Measurements from ENCODE around the gene CCBE1.

Gene CCBE1

GRCh38 chr18:59453468-59453961 is 243.7 kb downstream of the CCBE1 start:
- no peak overlapping the region for H3K4me3 ChIP-seq (ENCODE audit: low read depth, low read length)
- TF ChIP-seq, protein P1, sequence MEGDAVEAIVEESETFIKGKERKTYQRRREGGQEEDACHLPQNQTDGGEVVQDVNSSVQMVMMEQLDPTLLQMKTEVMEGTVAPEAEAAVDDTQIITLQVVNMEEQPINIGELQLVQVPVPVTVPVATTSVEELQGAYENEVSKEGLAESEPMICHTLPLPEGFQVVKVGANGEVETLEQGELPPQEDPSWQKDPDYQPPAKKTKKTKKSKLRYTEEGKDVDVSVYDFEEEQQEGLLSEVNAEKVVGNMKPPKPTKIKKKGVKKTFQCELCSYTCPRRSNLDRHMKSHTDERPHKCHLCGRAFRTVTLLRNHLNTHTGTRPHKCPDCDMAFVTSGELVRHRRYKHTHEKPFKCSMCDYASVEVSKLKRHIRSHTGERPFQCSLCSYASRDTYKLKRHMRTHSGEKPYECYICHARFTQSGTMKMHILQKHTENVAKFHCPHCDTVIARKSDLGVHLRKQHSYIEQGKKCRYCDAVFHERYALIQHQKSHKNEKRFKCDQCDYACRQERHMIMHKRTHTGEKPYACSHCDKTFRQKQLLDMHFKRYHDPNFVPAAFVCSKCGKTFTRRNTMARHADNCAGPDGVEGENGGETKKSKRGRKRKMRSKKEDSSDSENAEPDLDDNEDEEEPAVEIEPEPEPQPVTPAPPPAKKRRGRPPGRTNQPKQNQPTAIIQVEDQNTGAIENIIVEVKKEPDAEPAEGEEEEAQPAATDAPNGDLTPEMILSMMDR (IDR thresholded peaks at IDR 0.05; ENCODE audit: insufficient read depth, low read length, missing control alignments) = no peak
- CTCF ChIA-PET = interaction anchor here (1.1 to 2.7 kb wide), 3 partner anchors 19 to 384 kb away, joined by 3 to 8 read pairs (median 6); no protein-coding TSS in a partner anchor
- DNase-seq (ENCODE audit: low read depth, low spot score) = no peak
- POLR2A ChIA-PET = no interaction called here

DNA sequence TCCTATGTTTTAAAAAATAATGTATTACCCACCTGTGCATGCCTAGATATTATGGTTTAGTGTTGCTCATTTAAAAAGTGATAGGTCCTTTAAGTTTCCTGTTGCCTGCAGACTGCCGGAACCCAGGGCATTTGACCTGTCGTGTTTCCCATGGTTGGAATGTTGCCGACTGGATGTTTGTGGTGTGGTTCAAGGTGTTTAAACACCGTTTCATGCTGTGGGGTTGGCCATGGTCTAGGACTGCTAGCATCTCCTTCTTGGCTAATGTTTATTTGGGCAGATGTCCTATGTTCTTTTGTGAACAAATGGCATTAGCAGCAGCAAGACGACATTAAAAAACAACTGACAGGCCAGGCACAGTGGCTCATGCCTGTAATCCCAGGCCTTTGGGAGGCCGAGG is 245.3 kb downstream of the CCBE1 start:
- ChIA-PET CTCF (interaction anchor here (1.1 to 1.9 kb wide), 2 partner anchors 17 to 372 kb away, joined by 3 to 6 read pairs; no protein-coding TSS in a partner anchor), POLR2A (no interaction called here)
- DNase-seq (ENCODE audit: low read depth, low spot score) = no peak
- TF ChIP-seq, protein P1 (IDR thresholded peaks at IDR 0.05; ENCODE audit: insufficient read depth, low read length, missing control alignments) = no peak
- H3K4me3 ChIP-seq (ENCODE audit: low read depth, low read length) = no peak overlapping the region

DNA sequence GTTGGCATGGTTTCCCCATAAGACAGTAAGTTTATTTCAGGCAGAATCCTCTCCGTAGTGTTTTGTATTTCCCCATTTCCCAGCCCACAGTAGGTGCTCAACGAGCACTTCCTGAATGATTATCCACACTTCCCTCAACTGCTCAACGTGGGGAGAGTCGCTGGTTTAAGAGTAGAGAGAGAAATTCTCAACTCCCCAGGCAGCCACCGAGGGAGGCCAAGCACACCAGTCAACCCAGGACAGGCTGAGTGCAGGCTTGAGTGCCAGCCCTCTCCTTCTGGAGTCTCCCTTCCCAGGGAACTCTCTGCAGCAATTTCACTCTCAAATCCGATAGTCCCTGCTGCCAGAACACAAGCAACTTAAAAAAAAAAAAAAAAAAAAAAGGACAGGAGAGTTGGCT is 246.2 kb downstream of the CCBE1 start:
- CTCF ChIA-PET = no interaction called here

GRCh38 chr18:59448546-59448945 is 248.7 kb downstream of the CCBE1 start:
- TF ChIP-seq, protein P1 (IDR thresholded peaks at IDR 0.05; ENCODE audit: insufficient read depth, low read length, missing control alignments) = no peak
- no peak for DNase-seq (ENCODE audit: low read depth, low spot score)
- CTCF ChIA-PET = interaction anchor here (2.1 to 5.3 kb wide), 2 partner anchors 7 to 11 kb away, joined by 6 to 43 read pairs; no protein-coding TSS in a partner anchor
- POLR2A ChIA-PET = no interaction called here
- H3K4me3 ChIP-seq (ENCODE audit: low read depth, low read length) = no peak overlapping the region

More for the DNA sequence above, 246.2 kb downstream of the CCBE1 start:
- TF ChIP-seq, protein P1 (IDR thresholded peaks at IDR 0.05; ENCODE audit: insufficient read depth, low read length, missing control alignments) = no peak
- H3K4me3 ChIP-seq (ENCODE audit: low read depth, low read length) = no peak overlapping the region
- POLR2A ChIA-PET = no interaction called here
- DNase-seq (ENCODE audit: low read depth, low spot score) = no peak

DNA sequence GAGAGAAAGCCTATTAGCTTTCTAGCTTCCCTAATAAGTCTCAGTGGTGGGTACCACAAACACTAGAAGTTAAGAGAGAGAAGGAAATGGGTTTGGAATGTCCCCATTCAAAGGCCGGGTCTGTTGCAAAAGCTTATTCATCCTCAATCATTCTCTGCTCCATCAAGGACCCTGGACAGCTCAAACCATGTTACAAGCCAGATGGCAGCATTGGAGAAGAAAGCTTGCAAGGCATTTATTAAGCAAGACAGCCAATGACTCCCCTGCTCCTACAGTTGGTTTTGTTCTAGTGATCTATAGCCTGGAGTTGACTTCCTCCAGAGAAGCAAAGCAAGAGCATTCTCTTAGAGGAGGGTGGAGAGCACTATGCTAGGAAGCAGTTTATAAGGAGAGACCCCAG is 251.2 kb downstream of the CCBE1 start:
- H3K4me3 ChIP-seq (ENCODE audit: low read depth, low read length) = no peak overlapping the region
- ChIA-PET CTCF (interaction anchor here (0.6 to 5.3 kb wide), 5 partner anchors 8 to 378 kb away, joined by 3 to 43 read pairs (median 3); partner anchors contain the start of gene CCBE1), POLR2A (no interaction called here)
- TF ChIP-seq, protein P1 (IDR thresholded peaks at IDR 0.05; ENCODE audit: insufficient read depth, low read length, missing control alignments) = no peak
- no peak for DNase-seq (ENCODE audit: low read depth, low spot score)

DNA sequence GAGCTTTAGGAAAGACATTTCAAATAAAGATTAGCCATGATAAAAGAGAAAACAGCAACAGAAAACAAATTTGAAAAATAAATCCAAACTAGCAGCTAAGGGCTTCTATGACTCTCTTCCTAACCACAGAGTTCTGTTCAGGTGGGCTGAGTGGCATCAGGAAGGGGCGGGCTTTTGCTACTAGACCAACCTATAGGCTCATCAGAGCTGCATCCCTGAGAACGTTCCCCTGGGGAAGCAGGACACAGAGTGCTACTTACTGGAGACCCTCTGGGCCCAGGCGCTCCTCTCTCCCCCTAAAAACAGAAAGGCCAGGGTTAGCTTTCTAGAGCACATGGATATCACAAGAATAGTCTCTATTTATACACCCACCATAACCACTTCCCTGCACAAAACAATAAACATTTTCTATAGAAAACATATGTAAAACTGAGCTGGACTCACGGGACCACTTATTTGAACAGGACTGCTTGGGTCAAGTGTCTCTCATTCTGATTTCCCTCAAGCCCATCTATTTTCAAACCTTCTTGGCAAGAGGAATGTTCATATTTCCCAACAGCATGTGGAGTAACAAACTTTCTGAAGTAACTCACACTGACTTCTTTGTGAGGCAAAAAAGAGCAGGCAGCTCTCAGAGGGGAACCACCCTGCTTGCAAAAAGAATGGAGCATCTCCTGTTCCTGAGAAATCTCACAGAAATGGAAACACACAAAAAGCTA is 259.2 kb downstream of the CCBE1 start:
- CTCF ChIA-PET = interaction anchor here (0.8 to 1.5 kb wide), 4 partner anchors 8 to 385 kb away, joined by 3 to 4 read pairs (median 3); no protein-coding TSS in a partner anchor
- POLR2A ChIA-PET = no interaction called here
- DNase-seq (ENCODE audit: low read depth, low spot score) = no peak
- TF ChIP-seq, protein P1 (IDR thresholded peaks at IDR 0.05; ENCODE audit: insufficient read depth, low read length, missing control alignments) = no peak
- H3K4me3 ChIP-seq (ENCODE audit: low read depth, low read length) = no peak overlapping the region

Measured in AG04449 (cell line).